ENCODE data around the gene PRR14L. TPM values are rescaled to one million over a fixed set of nuclear protein-coding genes. Genes with fewer than 3 reads are reported as not detected.
"Not testable (repeated sequence)": the region's sequence is repeated elsewhere in the genome, so short reads cannot be mapped to it uniquely, and the experiment has no call there.

PRR14L gene
- 10 to 100 TPM; 62.8 to 75.3 TPM for total RNA-seq

DNA sequence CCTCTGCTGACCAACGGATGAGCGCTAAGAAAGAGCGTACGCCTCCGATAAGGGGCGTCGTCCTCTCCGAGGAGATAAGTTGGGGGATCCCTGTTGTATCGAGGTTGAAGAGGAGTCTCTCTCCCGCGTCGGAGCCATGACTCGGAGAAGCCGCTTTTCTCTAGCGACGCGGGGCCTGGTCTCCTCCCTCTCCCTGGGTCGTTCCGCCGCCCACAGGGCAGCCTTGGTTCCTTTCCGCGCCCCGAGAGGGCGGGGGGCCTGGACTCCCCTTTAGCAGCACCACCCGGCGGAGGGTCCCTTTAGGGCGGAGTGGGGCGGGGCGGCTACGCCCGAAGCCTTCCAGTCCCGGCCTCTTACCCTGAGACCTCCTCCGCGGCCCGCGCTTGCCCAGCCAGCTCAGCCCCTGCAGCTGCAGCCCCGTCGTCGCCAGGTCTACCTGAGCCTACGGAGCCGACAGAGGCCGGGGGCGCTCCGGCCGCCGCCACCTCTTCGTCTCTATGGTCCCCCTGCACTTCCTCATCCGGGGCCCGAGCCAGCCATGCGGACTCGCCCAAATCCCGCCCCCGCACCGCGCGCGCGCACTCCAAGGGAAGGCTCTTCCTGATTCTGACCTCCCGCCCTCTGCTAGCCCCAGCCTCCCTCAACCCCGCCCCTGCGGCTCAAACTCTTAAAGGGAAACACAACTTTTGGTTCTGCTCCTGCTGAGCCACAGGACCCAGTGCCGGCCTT, at the start of gene PRR14L:
Gene PRR14L, minus strand, starts transcription at position 497 of the 729 bp plus-strand sequence. CDS start 11,272 bp downstream, outside the sequence.
- Mint-ChIP-seq H3K27ac (peak within 1 kb of the TSS; percentile 96), H3K27me3 (no peaks in the 10 kb centered on the region), H3K9me3 (no peaks in the 10 kb centered on the region), H3K36me3 (ENCODE audit: low read depth) (peaks cover 51% of the 10 kb centered on the region), H3K4me3 (peak within 1 kb of the TSS; percentile 100), H3K4me1 (peaks cover 31% of the 10 kb centered on the region)
- peak; percentile 77 for ATAC-seq (replicated peaks)

DNA sequence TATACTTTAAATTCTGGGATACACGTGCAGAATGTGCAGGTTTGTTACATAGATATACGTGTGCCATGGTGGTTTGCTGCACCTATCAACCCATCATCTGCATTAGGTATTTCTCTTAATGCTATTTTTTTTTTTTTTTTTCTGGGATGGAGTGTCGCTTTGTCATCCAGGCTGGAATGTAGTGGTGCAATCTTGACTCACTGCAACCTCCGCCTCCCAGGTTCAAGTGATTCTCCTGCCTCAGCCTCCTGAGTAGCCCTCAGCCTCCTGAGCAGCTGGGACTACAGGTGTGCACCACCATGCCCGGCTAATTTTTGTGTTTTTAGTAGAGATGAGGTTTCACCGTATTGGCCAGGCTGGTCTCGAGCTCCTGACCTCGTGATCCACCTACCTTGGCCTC, 49.4 kb upstream of the PRR14L start:
- peaks cover 90% of the 10 kb centered on the region for H3K36me3 Mint-ChIP-seq (ENCODE audit: low read depth)
- H3K27me3 Mint-ChIP-seq; H3K9me3 Mint-ChIP-seq; ATAC-seq (replicated peaks); H3K4me3 Mint-ChIP-seq; H3K27ac Mint-ChIP-seq; H3K4me1 Mint-ChIP-seq: not testable (repeated sequence)

GRCh38 chr22:31790240-31790639, 40.3 kb upstream of the PRR14L start:
- ATAC-seq (replicated peaks), result no peak
- Mint-ChIP-seq H3K36me3 (ENCODE audit: low read depth) (peaks cover 75% of the 10 kb centered on the region), H3K27ac (no peak overlapping the region), H3K9me3 (no peaks in the 10 kb centered on the region), H3K27me3 (no peaks in the 10 kb centered on the region), H3K4me1 (no peaks in the 10 kb centered on the region), H3K4me3 (no peak overlapping the region)

DNA sequence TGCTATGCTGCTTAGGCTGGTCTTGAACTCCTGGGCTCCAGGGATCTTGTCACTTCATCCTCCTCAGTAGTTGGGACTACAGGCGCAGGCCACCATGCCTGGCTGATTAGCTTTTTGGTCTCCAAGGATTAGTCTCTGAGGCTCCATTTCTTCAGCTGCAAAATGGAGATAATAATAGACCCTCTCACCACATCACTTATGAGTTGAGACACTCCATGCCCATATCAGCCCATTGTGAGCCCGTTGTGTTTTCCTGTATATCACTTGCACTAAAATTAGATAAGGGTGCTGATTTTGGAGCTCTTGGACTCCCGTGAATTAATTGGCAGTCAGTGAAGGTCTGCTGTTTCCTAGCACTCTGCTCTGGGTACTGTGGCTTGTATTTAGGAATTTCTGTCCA, 39.9 kb upstream of the PRR14L start:
- H3K9me3 Mint-ChIP-seq, result no peaks in the 10 kb centered on the region
- H3K4me1 Mint-ChIP-seq, result no peaks in the 10 kb centered on the region
- no peak overlapping the region for H3K27ac Mint-ChIP-seq
- ATAC-seq (replicated peaks), result no peak
- H3K4me3 Mint-ChIP-seq, result no peak overlapping the region
- no peaks in the 10 kb centered on the region for H3K27me3 Mint-ChIP-seq
- H3K36me3 Mint-ChIP-seq (ENCODE audit: low read depth), result peaks cover 75% of the 10 kb centered on the region

DNA sequence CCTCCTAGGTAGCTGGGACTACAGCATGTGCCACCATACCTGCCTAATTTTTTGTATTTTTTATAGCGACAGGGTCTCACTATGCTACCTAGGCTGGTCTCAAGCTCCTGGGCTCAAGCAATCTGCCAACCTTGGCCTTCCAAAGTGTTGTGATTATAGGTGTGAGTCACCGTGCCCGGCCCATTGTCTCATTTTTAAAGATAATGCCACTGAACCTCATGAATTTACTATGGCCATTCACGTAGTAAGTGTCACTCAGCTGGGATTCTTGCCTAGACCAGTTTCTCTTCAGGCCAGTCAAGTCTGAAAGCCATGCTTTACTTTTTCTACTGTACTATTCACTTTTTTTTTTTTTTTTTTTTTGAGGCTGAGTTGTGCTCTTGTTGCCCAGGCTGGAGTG, 26.3 kb upstream of the PRR14L start:
- ATAC-seq (replicated peaks), result no peak
- Mint-ChIP-seq H3K4me3 (no peak overlapping the region), H3K4me1 (no peaks in the 10 kb centered on the region), H3K27ac (no peak overlapping the region), H3K9me3 (no peaks in the 10 kb centered on the region), H3K36me3 (ENCODE audit: low read depth) (peaks cover 89% of the 10 kb centered on the region), H3K27me3 (no peaks in the 10 kb centered on the region)

GRCh38 chr22:31773416-31773815, 23.5 kb upstream of the PRR14L start:
- H3K4me1 Mint-ChIP-seq, result no peaks in the 10 kb centered on the region
- peaks cover 94% of the 10 kb centered on the region for H3K36me3 Mint-ChIP-seq (ENCODE audit: low read depth)
- H3K9me3 Mint-ChIP-seq, result no peaks in the 10 kb centered on the region
- H3K27ac Mint-ChIP-seq, result no peak overlapping the region
- ATAC-seq (replicated peaks), result no peak
- H3K27me3 Mint-ChIP-seq, result no peaks in the 10 kb centered on the region
- no peak overlapping the region for H3K4me3 Mint-ChIP-seq

GRCh38 chr22:31768422-31769059, 18.6 kb upstream of the PRR14L start:
- peaks cover 98% of the 10 kb centered on the region for H3K36me3 Mint-ChIP-seq (ENCODE audit: low read depth)
- ATAC-seq (replicated peaks), result peak; percentile 71
- no peaks in the 10 kb centered on the region for H3K4me1 Mint-ChIP-seq
- H3K4me3 Mint-ChIP-seq, result no peak overlapping the region
- H3K27ac Mint-ChIP-seq, result no peak overlapping the region
- H3K27me3 Mint-ChIP-seq, result no peaks in the 10 kb centered on the region
- H3K9me3 Mint-ChIP-seq, result no peaks in the 10 kb centered on the region

DNA sequence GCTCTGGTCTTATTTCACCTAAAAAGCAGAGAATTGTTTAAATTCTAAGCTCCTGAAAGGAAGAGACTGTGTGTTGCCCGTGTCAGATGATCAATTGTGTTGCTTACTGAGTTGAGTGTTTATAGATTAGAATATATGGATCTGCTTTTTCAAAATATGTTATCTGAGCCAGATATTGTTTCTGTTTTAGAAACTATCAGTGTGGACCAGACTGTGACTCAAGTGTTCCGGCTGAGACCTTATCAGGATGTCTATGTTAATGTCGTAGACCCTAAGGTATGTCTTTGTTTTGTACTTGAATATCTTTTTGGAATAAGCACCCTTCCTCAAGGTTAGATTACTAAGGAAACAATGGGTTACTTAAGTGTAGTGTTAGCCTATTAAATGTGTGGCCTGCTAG, 14.9 kb upstream of the PRR14L start:
- ATAC-seq (replicated peaks), result no peak
- Mint-ChIP-seq H3K27me3 (no peaks in the 10 kb centered on the region), H3K4me1 (no peaks in the 10 kb centered on the region), H3K27ac (no peak overlapping the region), H3K9me3 (no peaks in the 10 kb centered on the region), H3K4me3 (no peak overlapping the region), H3K36me3 (ENCODE audit: low read depth) (peaks cover 92% of the 10 kb centered on the region)

- not testable (repeated sequence) for ATAC-seq (replicated peaks); H3K4me3 Mint-ChIP-seq; H3K9me3 Mint-ChIP-seq; H3K27me3 Mint-ChIP-seq; H3K27ac Mint-ChIP-seq
- peaks cover 12% of the 10 kb centered on the region for H3K4me1 Mint-ChIP-seq
- peaks cover 70% of the 10 kb centered on the region for H3K36me3 Mint-ChIP-seq (ENCODE audit: low read depth)
Measured at GRCh38 chr22:31758860-31759259, 8.9 kb upstream of the PRR14L start.

DNA sequence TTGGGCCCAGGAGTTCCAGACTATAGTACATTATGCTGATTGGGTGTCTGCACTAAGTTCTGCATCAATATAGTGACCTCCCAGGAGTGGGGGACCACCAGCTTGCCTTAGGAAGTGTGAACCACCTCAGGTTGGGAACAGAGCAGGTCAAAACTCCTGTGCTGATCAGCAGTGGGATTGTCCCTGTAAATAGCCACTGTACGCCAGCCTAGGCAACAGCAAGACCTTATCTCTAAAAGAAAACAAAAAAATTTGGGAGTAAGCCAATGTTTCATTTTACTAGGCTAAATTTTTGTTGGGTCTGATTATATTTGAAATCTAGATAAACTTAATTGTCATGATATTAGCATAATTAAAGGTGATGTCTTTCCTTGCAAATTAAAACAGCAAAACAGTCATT, 7.3 kb upstream of the PRR14L start:
- Mint-ChIP-seq H3K9me3 (no peaks in the 10 kb centered on the region), H3K36me3 (ENCODE audit: low read depth) (peaks cover 60% of the 10 kb centered on the region), H3K27me3 (no peaks in the 10 kb centered on the region), H3K27ac (no peak overlapping the region), H3K4me1 (peaks cover 12% of the 10 kb centered on the region), H3K4me3 (no peak overlapping the region)
- no peak for ATAC-seq (replicated peaks)

DNA sequence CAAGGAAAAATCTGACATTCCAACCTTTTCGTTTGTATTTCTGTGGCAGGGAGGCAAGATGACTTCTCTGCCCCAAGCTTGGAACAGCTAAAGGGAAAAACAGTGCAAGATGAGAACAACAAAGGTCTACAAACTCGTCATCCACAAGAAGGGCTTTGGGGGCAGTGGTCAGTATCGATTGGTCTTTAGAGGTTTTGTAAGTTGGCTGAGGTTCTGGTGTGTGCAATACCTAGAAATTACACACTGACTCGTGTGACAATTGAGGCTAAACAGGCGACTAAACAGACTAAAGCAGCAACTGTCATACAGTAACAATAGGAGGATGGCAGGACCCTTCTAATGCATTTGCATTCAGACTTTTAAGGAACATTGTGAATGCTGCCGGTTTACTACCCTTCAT, 4.9 kb upstream of the PRR14L start:
- Mint-ChIP-seq H3K27me3 (no peaks in the 10 kb centered on the region), H3K27ac (peak overlapping the region; percentile 96), H3K36me3 (ENCODE audit: low read depth) (peaks cover 41% of the 10 kb centered on the region), H3K9me3 (no peaks in the 10 kb centered on the region), H3K4me3 (peak overlapping the region; percentile 95), H3K4me1 (peaks cover 21% of the 10 kb centered on the region)
- no peak for ATAC-seq (replicated peaks)

GRCh38 chr22:31753634-31754501, 3.9 kb upstream of the PRR14L start, which contains the start of gene DEPDC5:
Gene DEPDC5 (plus strand): TSS chr22:31754019. CDS start chr22:31754922, 903 bp downstream.
- H3K27me3 Mint-ChIP-seq, result no peaks in the 10 kb centered on the region
- peaks cover 39% of the 10 kb centered on the region for H3K36me3 Mint-ChIP-seq (ENCODE audit: low read depth)
- peak within 1 kb of the TSS; percentile 96 for H3K27ac Mint-ChIP-seq
- no peaks in the 10 kb centered on the region for H3K9me3 Mint-ChIP-seq
- peak within 1 kb of the TSS; percentile 95 for H3K4me3 Mint-ChIP-seq
- ATAC-seq (replicated peaks), result peak; percentile 84
- H3K4me1 Mint-ChIP-seq, result peaks cover 24% of the 10 kb centered on the region

DNA sequence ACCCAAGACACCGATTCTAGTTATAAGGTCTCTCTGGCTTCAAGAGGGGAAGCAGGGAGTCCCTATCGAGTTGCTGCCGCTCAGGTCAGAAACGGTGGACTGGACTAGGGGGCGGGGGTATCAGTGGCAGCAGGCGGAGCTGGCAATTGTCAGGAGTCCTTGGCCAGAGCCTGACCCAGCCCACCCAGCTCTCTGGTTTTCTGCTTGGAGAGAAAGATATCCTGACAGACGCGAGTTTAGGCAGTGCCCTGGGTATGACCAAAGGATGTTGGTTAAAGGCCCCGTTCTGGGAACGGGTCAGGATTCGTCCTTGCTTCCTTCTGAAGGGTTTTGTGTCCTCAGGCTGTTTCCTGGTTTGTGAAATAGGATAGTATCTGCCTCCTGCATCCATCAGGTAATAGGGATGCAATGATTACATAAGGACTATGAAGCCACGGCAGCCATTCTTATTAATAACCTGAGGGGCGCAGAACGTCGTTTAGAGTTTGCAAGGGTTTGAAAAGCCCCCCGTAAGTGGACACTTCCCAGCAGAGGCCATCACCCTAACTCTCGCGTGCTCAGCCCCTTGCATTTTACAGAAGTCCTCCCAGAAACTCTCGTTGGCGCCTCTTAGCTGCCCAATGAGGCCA, 3.2 kb upstream of the PRR14L start:
- Mint-ChIP-seq H3K27ac (peak overlapping the region; percentile 96), H3K4me1 (peaks cover 32% of the 10 kb centered on the region), H3K27me3 (no peaks in the 10 kb centered on the region), H3K4me3 (peak overlapping the region; percentile 95), H3K9me3 (no peaks in the 10 kb centered on the region), H3K36me3 (ENCODE audit: low read depth) (peaks cover 39% of the 10 kb centered on the region)
- ATAC-seq (replicated peaks), result no peak

Data from activated T-helper 17 cell treated with anti-CD3 and anti-CD28 coated beads, Interleukin-2, amount 50 U/mL, for 72 hours (primary cell).